ENCODE results near the gene MYLK4. TPM values are rescaled to one million over a fixed set of nuclear protein-coding genes. Genes with fewer than 3 reads are reported as not detected.
A peak's percentile ranks its signal among the peaks of the same experiment; 100 is the strongest.

Gene MYLK4
- total RNA-seq, 3 donors from 2014 or later: 1.3 to 1.9 (median 1.4) TPM

DNA sequence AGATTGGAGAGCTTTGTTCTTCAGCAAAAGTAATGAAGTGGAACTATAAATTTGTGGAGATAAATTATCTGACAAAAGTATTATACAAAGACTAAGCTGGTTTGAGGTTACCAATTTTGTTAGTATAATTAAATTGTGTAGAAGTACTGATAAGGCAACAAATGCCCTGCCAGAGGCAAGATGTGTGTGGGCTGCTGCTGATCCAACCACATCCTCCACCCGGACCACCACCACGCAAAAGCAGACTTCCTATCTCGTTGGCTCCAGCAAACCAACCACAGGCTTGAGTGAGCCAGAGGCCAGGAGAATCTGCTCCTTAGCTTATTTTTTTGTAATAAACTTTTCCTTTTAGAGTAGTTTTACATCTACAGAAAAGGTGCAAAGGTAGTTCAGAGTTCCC, 1.1 kb upstream of the MYLK4 start:
- intact Hi-C loops (cut with DNase I; ENCODE audit: low total_unique reads): no loop called here
- TF ChIP-seq POLR2A (IDR thresholded peaks at IDR 0.05): no peak
- TF ChIP-seq, protein P1, sequence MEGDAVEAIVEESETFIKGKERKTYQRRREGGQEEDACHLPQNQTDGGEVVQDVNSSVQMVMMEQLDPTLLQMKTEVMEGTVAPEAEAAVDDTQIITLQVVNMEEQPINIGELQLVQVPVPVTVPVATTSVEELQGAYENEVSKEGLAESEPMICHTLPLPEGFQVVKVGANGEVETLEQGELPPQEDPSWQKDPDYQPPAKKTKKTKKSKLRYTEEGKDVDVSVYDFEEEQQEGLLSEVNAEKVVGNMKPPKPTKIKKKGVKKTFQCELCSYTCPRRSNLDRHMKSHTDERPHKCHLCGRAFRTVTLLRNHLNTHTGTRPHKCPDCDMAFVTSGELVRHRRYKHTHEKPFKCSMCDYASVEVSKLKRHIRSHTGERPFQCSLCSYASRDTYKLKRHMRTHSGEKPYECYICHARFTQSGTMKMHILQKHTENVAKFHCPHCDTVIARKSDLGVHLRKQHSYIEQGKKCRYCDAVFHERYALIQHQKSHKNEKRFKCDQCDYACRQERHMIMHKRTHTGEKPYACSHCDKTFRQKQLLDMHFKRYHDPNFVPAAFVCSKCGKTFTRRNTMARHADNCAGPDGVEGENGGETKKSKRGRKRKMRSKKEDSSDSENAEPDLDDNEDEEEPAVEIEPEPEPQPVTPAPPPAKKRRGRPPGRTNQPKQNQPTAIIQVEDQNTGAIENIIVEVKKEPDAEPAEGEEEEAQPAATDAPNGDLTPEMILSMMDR (IDR thresholded peaks at IDR 0.05): no peak
- no peak for TF ChIP-seq POLR2AphosphoS5 (IDR thresholded peaks at IDR 0.05)
- no peak for DNase-seq (ENCODE audit: low spot score in 2 of 2)
- Histone ChIP-seq H3K27me3 (no peaks in the 10 kb centered on the region), H3K9me3 (no peaks in the 10 kb centered on the region), H3K36me3 (no peaks in the 10 kb centered on the region), H3K4me3 (no peak overlapping the region), H3K27ac (no peak overlapping the region), H3K4me1 (no peaks in the 10 kb centered on the region)

DNA sequence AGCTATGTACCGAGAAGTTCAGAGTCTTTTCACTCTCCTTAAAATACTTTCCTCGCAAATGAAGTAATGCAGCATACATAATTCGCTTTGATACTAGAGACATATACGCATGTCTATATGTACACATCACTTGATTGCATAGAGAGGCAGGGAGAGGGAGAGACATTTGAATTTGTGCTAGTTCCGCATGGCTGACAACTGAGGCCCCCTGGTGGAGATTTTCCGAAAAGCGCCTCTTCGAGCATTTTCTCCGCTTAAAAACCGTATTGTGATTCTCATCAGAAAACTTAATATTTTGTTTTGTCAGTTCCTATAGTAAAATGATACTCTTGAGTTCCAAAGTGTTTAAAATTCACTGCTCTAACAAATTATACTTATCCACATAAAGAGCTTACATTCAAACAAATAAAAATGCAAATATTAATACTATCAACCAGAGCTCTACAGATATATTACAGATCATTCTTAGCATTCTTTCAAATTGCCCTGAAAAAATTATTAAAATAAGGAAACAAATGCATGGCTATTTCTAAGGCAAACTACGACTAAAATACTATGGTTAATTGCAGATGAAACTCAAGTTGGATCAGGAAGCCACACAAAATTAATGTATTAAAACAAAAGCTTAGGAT, 637 bp downstream of the MYLK4 start:
- H3K4me3 ChIP-seq: peak overlapping the region in 1 of 3 donors; percentile 33
- no peak overlapping the region for H3K27ac ChIP-seq
- TF ChIP-seq, protein P1 (IDR thresholded peaks at IDR 0.05): peak; percentile 61 to 74 (median 62)
- no peak for TF ChIP-seq POLR2AphosphoS5 (IDR thresholded peaks at IDR 0.05)
- H3K27me3 ChIP-seq: no peaks in the 10 kb centered on the region
- H3K36me3 ChIP-seq: no peaks in the 10 kb centered on the region
- no peak for DNase-seq (ENCODE audit: low spot score in 2 of 2)
- intact Hi-C loops (cut with DNase I; ENCODE audit: low total_unique reads): no loop called here
- H3K4me1 ChIP-seq: no peaks in the 10 kb centered on the region
- no peaks in the 10 kb centered on the region for H3K9me3 ChIP-seq

DNA sequence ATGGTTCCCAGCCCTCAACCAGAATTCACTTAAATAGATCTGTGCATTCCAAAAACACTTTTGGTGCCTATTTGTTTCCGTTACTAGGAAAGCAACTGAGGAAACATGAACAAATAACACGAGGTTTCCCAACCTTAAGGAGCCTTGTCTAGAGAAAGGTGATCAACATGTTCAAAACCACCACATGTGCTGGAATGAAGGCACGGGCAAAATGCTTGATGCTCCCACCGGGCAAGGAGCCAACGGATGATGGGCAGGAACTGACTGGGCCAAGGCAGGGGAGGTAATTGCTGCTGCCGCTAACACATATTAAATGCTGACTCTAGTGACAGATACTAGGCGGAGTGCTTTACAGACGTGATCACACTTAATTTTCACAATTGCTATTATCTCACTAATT, 2.5 kb downstream of the MYLK4 start:
- DNase-seq (ENCODE audit: low spot score in 2 of 2): no peak
- no peak overlapping the region for H3K27ac ChIP-seq
- TF ChIP-seq, protein P1 (IDR thresholded peaks at IDR 0.05): no peak
- TF ChIP-seq POLR2A (IDR thresholded peaks at IDR 0.05) (no peak), POLR2AphosphoS5 (IDR thresholded peaks at IDR 0.05) (no peak)
- no peaks in the 10 kb centered on the region for H3K27me3 ChIP-seq
- no peak overlapping the region for H3K4me3 ChIP-seq
- H3K36me3 ChIP-seq: no peaks in the 10 kb centered on the region
- intact Hi-C loops (cut with DNase I; ENCODE audit: low total_unique reads): no loop called here
- no peaks in the 10 kb centered on the region for H3K9me3 ChIP-seq
- peaks cover 0 to 5% of the 10 kb centered on the region in 2 donors for H3K4me1 ChIP-seq

DNA sequence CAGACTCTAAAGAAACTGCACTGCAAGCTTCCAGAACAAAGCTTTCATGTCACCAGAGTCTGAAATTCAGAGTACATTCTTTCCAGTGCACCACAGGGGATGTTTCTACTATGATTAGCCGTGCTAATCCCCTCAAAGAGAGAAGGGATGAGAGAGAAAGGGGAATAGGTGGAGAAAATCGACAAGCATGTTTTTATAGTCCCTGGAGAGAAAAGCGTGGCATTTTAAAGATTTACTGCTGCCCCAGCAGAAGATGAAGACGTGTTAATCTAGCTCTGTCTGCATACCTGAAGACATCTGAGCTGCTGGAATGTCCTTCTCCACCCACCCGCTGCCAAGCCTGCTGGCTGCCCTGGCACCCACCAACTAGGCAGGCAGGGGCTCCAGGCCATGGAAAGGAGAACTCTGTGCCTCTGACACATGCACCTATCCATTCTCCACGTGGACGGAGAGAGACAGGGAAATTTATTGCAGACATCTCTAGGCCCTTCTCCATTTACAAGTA, 4.1 kb downstream of the MYLK4 start:
- Histone ChIP-seq H3K27me3 (no peaks in the 10 kb centered on the region), H3K36me3 (no peaks in the 10 kb centered on the region), H3K9me3 (no peaks in the 10 kb centered on the region), H3K27ac (no peak overlapping the region), H3K4me1 (peaks cover 0 to 5% of the 10 kb centered on the region in 2 donors), H3K4me3 (no peak overlapping the region)
- TF ChIP-seq POLR2AphosphoS5 (IDR thresholded peaks at IDR 0.05): no peak
- TF ChIP-seq POLR2A (IDR thresholded peaks at IDR 0.05): no peak
- TF ChIP-seq, protein P1 (IDR thresholded peaks at IDR 0.05): no peak
- intact Hi-C loops (cut with DNase I; ENCODE audit: low total_unique reads): no loop called here
- DNase-seq (ENCODE audit: low spot score in 2 of 2): no peak

DNA sequence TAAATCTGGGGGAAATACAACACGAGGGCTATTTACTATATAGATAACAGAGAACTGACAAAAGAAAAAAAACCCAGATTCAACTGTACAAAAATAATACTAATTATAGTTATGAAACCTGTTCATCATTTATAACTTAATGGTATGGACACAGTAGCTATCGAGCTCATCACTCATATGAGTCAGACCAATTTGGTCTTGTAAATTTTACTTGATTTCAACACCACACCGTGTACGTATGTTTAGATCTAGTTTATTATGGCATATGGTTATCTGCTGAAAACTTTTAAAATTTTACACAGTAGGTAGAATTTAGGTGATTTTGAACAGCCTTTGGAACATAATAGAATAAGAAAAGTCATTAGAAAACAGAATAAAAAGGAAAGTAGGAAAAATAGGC, 5.5 kb downstream of the MYLK4 start:
- Histone ChIP-seq H3K9me3 (no peaks in the 10 kb centered on the region), H3K27me3 (no peaks in the 10 kb centered on the region), H3K27ac (no peak overlapping the region), H3K4me3 (no peak overlapping the region), H3K4me1 (peaks cover 0 to 5% of the 10 kb centered on the region in 2 donors), H3K36me3 (no peaks in the 10 kb centered on the region)
- TF ChIP-seq POLR2AphosphoS5 (IDR thresholded peaks at IDR 0.05): no peak
- TF ChIP-seq, protein P1 (IDR thresholded peaks at IDR 0.05): no peak
- TF ChIP-seq POLR2A (IDR thresholded peaks at IDR 0.05): no peak
- intact Hi-C loops (cut with DNase I; ENCODE audit: low total_unique reads): no loop called here
- no peak for DNase-seq (ENCODE audit: low spot score in 2 of 2)

Measured in breast epithelium (tissue), 4 donors.